Medulla oblongata (tissue), 1 donor: ENCODE results near the gene ARID4B.
"Not testable (repeated sequence)": the region's sequence is repeated elsewhere in the genome, so short reads cannot be mapped to it uniquely, and the experiment has no call there.

ENCODE experiments used
- DNase-seq: peaks from one replicate; pipeline ENCODE4 v3.0.0-alpha.2; 2015; ENCODE audit errors: extremely low spot score

ARID4B gene

DNA sequence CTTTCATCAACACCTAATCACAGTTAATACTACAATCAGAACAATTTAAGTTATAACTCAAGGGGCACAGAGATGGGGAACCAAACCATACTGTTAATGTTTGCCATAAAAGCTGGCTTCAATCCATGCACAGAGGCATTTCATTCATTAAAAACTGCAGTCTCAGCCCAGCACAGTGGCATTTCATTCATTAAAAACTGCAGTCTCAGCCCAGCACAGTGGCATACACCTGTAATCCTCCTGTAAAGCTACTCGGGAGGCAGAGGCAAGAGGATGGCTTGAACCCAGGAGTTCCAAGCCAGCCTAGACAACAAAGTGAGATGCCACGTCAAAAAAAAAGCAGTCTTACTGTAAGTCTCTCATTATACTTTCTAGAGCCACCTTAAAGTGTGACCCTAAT is 29.2 kb downstream of the ARID4B start:
- DNase-seq = no peak

DNA sequence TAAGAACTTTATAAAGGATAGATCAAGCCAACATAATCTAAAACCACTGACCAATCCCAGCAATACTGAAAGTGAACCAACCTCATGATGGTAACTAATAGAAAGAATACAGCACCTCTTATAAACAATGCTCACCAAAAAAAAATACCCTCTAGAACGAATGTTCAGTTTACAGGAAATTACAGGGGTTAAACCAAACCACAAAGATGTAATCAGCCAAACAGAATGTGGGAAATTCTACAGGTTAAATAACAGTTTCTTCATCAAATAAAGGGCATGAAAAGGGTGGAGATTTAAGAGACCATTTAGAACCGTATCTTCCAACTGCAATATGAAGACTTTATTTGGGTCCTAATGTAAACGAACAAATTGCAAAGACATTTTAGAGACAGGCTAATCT is 30.4 kb downstream of the ARID4B start:
- no peak for DNase-seq

DNA sequence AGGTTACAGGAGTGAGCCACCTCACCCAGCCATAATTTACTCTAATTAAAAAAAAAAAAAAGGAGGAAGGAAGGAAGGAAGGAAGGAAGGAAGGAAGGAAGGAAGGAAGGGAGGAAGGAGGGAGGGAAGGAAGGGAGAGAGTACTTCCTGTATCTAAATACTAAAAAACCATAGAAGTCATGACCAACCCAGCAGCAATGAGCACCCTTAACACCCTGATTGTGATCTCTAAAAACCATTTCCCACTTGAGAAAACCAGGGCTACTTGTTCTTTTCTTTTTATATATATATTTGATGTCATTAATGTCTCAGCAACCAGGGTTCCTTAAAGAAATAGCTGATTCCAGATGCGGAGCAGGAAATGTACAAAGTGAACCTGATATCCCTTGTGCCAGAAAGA is 31.2 kb downstream of the ARID4B start:
- DNase-seq = no peak

DNA sequence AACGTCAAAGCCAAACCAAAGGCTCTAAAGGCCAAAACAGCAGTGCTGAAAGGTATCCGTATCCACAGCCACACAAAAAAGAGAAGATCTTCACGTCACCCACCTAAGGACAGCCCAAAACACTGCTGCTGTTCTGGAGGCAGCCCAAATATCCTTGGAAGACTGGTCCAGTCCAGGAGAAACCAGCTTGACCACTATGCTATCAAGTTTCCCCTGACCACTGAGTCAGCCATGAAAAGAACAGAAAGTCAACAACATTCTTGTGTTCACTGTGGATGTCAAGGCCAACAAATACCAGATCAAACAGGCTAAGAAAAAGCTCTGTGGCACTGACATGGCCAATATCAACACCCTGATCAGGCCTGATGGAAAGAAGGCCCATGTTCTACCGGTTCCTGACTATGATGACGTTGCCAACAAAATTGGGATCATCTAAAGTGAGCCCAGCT is 32.1 kb downstream of the ARID4B start:
- DNase-seq = no peak

DNA sequence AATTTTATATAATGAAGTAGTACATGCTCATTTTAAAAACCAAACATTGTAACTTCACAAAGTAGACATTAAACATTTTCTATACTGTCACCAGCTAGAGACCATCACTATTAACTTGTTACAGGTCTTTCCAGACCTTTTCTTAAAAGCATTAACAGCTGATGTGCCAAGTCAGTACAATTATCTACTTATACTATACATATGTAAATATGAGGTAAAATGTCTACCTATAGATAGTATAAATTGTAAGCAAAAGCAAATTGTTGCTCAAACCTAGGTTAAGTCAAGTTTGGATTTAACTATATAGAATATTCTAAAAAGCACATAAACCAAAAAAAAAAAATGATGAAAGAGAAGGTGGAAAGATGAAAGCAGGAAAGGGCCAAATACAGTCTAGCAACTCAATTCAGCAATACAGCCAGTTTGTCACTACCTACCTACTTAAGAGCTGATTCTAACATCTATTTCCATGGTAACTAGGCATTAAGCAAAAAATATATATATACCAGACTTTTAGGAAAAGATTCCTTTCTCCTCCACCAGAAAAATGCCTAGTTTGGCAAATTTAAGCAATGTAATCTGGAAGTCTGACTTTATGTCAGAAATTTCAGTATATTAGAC is 34.5 kb downstream of the ARID4B start:
- DNase-seq = no peak

DNA sequence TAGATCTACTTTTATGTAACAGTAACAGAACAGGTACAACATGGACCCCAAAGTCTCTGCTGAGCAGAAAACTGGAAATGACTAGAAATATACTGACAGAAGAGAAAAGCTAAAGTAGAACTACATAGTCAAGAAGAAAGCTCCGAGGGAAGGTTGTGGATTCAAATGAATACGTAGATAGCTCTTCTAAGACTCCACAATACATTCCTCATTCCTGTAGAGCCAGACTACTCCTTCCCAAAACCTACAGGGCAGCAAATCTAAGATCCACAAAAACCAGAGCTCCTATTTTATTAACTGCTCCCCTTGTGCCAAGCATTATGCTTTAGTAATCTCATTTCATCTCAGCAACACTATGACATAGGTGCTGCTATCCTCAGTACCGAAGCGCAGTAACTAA is 35.2 kb downstream of the ARID4B start:
- no peak for DNase-seq

DNA sequence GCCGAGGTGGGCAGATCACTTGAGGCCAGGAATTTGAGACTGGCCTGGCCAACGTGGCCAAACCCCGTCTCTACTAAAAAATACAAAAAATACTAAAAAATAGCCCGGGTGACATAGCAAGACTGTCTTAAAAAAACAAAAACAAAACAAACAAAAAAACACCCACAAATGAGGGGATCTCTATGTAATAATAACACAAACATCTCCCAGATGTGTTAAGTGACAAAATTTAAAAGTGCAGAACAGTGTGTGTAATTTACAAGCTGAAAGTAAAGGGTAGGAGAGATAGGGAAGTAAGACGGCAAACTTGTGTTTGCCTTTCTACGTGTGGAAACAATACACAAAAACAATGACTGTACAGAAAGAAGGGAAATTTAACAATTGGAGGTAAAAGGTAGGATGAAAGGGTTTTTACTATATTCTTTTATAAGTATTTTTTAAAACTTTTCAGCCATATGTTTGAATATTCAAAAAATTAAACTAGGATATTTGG is 36.3 kb downstream of the ARID4B start:
- DNase-seq = no peak

DNA sequence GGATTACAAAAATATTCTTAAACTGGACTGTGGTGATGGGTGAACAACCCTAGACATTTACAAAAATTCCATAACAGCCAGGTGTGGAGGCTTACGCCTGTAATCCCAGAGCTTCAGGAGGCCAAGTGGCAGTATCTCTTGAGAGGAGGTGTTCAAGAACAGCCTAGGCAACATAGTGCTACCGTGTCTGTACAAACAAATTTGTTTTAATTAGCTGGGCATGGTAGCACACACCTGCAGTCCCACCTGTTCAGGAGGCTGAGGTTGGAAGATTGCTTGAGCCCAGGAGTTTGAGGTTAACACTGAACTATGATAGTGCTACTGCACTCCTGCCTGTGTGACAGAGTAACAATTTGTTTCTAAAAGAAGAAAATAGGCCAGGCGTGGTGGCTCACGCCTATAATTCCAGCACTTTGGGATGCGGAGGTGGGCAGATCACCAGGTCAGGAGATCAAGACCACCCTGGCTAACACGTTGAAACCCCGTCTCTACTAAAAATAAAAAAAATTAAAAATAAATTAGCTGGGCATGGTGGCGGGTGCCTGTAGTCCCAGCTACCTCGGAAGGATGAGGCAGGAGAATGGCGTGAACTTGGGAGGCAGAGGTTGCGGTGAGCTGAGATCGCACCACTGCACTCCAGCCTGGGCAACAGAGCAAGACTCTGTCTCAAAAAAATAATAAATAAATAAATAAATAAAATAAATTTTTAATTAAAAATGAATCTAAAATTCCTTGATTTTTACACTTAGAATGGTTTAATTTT is 37.1 kb downstream of the ARID4B start:
- DNase-seq = no peak

DNA sequence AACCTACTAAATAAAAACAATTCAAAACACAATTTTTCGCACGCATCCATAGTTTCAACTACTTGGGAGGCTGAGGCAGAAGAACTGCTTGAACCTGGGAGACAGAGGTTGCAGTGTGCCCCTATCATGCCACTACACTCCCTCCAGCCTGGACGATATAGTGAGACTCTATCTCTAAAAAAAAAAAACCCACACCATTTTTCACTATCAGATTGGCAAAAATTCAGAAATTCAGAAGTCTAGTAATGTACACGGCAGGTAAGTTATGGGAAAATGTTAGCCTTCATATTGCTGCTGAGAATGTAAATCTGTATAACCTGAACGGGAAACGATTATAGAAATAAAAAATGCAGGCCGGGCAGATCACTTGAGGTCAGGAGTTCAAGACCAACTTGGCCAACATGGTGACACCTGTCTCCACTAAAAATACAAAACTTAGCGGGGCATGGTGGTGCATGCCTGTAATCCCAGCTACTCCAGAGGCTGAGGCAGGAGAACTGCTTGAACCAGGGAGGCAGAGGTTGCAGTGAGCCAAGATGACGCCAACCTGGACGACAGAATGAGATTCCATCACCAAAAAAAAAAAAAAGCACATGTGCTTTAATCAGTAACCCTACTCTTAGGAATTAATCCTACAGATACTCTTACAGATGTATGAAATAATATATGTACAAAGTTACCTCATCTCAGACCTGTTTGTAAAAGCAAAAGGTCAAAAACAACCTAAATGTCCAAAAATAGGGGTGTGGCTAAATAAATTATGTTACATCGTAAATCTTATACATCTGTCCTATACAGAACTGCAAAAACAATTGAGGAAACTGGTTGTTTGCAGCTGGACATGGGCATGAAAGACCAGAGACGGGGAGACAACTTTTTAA is 37.9 kb downstream of the ARID4B start:
- no peak for DNase-seq

DNA sequence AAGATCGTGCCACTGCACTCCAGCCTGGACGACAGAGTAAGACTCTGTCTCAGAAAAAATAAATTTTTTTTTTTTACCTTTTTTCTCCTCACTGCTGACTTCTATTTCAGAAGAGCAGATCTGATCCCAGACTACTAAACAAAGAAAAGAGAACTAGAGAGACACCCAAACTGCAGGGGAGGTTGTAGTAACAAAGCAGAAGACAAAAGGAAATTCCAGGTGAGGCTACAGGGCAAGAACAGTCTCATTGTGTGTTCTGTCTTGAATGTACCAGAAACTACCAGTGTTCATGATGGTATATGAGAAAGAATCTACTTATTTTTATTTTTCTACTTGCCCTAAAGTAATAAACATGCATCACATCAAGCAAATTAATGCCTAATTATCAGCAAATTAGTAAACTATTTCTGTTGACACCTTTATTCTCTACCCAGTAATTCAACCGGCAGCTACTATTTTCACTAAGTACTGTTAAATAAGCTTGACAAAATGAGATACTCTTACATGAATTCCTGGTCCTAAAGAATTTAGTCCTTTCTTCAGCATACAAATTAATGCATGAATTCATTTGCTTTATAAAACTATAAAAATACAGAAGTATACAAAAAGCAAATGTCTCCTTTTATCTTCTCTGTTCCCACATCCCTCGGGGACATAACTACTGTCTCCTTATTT is 40.6 kb downstream of the ARID4B start:
- no peak for DNase-seq

DNA sequence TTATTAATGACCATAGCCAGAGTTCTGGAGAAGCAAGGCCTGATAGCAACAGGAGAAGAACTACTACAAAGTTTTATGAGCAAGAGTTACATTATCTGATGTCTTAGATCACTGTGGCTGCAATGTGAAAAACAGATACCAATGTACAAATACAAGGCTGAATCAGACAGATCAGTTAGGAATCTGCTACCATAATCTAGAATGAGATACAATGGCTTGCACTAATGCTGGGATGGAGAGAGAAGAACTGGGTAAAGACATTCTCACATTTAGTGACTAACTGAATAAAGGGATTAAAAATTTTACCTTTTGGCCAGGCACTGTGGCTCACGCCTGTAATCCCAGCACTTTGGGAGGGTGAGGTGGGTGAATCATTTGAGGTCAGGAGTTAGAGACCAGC is 41.3 kb downstream of the ARID4B start:
- DNase-seq = no peak

DNA sequence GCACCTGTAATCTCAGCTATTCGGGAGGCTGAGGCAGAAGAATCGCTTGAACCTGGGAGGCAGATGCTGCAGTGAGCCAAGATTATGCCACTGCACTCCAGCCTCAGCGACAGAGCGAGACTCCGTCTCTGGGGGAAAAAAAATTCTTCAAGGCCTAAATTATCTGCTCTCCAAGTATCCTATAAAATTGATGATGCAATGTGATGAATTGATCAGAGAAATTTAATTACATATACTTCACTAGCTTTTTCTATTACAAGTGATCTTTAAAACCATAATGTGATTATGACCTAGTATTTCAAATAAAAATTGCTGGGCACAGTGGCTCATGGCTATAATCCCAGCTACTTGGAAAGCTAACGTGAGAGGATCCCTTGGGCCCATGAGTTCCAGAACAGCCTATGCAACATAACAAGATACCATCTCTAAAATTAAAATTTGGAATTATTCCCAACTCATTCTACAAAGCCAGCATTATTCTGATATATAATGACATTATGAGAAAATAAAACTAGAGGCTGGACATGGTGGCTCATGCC is 43.7 kb downstream of the ARID4B start:
- DNase-seq = no peak

DNA sequence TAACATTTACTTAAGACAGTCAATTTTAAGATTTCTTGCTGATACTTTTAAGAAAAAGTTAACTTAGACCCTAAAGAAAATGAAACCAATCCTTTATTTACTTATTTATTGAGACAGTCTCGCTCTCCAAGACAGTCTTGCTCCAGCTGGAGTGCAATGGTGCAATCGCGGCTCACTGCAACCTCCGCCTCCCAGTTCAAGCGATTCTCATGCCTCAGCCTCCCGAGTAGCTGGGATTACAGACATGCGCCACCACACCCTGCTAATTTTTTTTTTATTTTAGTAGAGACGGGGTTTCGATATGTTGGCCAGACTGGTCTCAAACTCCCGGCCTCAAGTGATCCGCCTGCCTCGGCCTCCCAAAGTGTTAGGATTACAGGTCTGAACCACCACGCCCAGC is 44.3 kb downstream of the ARID4B start:
- not testable (repeated sequence) for DNase-seq

DNA sequence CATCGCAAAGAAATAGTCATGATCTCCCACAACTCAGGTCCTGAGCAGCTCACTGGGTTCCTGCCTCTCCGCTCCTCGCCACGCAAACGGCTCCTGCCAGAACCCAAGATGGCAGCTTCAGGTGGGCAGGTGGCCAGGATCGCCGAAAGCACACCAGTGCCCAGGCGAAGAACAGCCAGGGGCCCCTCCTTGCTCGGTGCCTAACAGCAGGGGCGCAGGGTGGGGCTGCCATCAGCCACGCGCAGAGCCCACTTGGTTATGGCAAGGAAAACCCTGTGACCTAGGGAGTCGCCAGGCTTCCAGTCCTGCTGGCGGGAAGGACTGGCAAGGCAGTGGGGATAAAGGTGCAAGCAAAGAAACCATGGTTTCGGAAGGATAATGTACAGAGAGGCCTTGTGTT is 47.5 kb downstream of the ARID4B start:
- DNase-seq = no peak

DNA sequence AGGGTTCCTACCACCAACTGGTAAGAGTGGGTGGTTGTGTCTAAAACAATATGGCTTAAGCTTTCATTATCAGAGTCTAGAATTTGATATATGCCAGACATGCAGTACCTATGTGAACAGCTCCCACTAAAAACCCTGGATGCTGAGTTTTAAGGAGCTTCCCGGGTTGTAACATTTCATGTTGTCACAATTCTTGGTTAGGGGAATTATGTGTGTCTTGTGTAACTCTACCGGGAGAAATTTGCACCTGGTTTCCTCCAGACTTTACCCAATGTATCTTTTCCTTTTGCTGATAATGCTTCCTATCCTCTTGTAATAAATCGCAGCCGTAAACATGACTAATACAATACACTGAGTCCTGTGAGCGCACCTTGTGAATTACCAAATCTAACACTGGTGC is 48.3 kb downstream of the ARID4B start:
- DNase-seq = no peak

DNA sequence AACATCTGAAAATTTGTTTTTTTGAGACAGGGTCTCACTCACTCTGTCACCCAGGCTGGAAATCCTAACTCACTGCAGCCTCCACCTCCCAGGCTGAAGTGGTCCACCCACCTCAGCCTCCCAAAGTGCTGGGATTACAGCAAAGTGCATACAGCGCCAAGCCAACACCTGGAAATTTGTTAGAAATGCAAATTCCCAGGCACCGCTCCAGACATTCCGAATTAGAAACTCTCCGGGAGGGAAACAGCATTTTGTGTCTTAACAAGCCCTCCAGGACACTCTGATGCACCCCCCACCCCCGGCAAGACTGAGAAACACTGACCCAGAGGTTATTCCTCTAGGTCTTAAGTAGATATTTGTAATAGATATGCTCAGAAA is 49.1 kb downstream of the ARID4B start:
- no peak for DNase-seq

DNA sequence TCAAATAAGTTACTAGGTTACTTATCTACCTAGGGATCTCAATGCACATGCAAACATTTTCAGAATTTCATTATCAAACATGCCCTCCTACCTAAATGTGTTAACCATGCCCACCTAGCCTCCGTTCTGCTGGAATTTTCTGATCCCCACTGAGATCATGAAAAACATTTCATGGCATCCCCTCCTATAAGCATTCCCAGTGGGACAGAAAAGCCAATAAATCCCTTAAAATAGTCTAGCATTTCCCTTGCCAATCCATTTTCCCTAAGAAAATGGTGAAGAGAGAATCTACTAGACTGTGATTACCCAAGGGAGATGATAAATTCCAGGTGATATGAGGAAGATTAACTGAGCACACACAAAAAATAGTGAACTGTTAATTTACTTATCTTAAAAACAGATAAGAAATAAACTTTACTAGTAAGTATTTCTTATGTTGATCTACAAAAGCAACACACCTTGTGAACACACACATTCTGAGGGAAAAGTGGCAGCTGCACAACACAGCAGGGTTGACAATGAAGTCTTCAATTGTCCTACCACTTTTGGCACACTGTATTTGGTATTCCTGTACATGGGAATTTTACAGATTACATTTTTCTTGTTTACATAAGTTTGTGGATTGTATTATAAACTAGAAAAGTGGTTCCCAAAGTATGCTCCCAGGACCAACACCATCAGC is 49.6 kb downstream of the ARID4B start:
- no peak for DNase-seq

DNA sequence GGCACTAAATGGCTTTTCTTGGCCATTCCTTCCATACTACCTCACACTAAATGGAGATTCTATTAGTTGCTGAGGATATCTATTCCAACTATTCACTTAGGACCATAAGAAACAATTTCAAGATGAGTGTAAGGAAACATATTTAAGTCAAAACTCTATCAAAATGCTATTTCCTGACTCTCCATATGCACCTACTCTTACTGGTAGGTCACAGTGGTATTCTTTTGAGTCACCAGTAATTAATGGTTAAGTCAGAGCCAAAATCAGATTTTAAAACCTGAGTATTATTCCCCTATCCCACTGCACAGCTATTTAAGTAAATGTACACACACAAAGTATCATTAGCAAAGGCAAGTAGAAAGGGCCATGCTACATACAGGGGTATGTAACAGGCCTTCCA is 50.3 kb downstream of the ARID4B start:
- DNase-seq = no peak

DNA sequence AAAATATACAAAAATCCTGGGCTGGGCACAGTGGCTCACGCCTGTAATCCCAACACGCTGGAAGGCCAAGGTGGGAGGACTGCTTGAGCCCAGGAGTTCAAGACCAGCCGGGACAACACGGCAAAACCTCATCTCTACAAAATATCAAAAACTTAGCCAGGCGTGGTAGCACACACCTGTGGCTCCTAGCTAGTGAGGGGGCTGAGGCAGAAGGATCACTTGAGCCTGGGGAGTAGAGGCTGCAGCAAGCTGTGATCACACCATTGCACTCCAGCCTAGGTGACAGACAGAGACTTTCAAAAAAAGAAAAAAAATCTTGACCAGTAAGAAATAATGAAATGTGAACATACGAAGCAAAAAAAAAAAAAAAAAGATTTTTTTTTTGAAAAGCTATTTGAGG is 52.1 kb downstream of the ARID4B start:
- no peak for DNase-seq

DNA sequence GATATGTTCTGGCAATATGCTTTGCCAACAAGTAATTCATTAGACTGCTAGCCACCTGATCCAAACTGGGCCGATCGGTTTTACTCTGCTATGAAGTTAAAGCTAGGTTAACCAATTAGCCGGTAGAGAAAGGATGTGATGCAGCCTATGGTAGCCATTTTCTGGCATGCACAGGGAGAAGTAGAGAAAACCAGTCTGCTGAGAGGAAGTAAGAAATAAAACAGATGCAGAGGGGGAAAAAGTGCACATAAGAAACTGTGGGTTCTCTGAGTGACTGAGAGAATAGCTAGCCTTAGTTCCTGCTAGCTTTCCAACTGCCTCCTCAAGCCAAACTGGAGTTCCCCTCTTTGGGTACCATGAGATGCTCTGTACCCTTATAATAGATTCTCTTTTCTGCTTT is 52.8 kb downstream of the ARID4B start:
- DNase-seq = peak; percentile 29

DNA sequence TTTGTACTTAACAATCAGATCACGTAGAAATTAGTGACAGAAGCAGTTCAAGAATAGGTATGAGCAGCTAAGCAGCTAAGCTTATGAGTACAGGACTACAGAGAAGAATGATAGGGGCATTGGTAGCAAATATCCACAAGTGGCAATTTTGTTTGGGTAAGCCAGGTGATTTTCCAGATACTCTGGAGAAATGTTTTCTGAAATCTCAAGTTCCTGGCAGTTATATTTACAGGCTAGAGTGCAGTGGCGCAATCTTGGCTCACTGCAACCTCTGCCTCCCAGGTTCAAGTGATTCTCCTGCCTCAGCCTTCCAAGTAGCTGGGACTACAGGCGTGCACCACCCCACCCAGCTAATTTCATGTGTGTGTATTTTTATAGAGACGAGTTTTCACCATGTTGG is 55.1 kb downstream of the ARID4B start:
- DNase-seq = no peak
